ENCODE data around the gene ENG.

The ENG gene

GRCh38 chr9:127769101-127769500 lies 85.4 kb downstream of the ENG start:
- ChIA-PET CTCF (interaction anchor here (1.2 to 7.6 kb wide), 5 partner anchors 10 to 152 kb away, joined by 3 to 41 read pairs (median 8); partner anchors contain the start of genes CDK9 and TOR2A), POLR2A (interaction anchor here (0.6 kb wide), 1 partner anchor 157 kb away, joined by 3 read pairs; no protein-coding TSS in a partner anchor)
- no peak for DNase-seq (ENCODE audit: extremely low spot score)
- TF ChIP-seq CTCF (IDR thresholded peaks at IDR 0.05; ENCODE audit: control extremely low read depth, extremely low read depth, low read depth, missing control alignments) = no peak

- ChIA-PET CTCF (interaction anchor here (1.2 to 7.6 kb wide), 4 partner anchors 15 to 152 kb away, joined by 3 to 41 read pairs (median 12); partner anchors contain the start of genes CDK9 and TOR2A), POLR2A (interaction anchor here (0.6 kb wide), 1 partner anchor 157 kb away, joined by 3 read pairs; no protein-coding TSS in a partner anchor)
- TF ChIP-seq CTCF (IDR thresholded peaks at IDR 0.05; ENCODE audit: control extremely low read depth, extremely low read depth, low read depth, missing control alignments) = no peak
- DNase-seq (ENCODE audit: extremely low spot score) = no peak
Observed at GRCh38 chr9:127768698-127769097, 85.8 kb downstream of the ENG start.

GRCh38 chr9:127767909-127768331 lies 86.5 kb downstream of the ENG start:
- no peak for TF ChIP-seq CTCF (IDR thresholded peaks at IDR 0.05; ENCODE audit: control extremely low read depth, extremely low read depth, low read depth, missing control alignments)
- ChIA-PET CTCF (interaction anchor here (1.3 to 7.6 kb wide), 6 partner anchors 12 to 153 kb away, joined by 3 to 46 read pairs (median 12); partner anchors contain the start of genes CDK9 and TOR2A), POLR2A (no interaction called here)
- no peak for DNase-seq (ENCODE audit: extremely low spot score)

- no peak for DNase-seq (ENCODE audit: extremely low spot score)
- ChIA-PET POLR2A (interaction anchor here (0.6 kb wide), 1 partner anchor 60 kb away, joined by 3 read pairs; no protein-coding TSS in a partner anchor), CTCF (interaction anchor here (1.3 to 7.6 kb wide), 5 partner anchors 12 to 154 kb away, joined by 3 to 46 read pairs (median 13); partner anchors contain the start of genes CDK9 and TOR2A)
- TF ChIP-seq CTCF (IDR thresholded peaks at IDR 0.05; ENCODE audit: control extremely low read depth, extremely low read depth, low read depth, missing control alignments) = no peak
Observed at GRCh38 chr9:127767410-127767809, 87.0 kb downstream of the ENG start.

GRCh38 chr9:127765418-127765817 lies 89.0 kb downstream of the ENG start:
- ChIA-PET CTCF (interaction anchor here (0.9 to 6.0 kb wide), 10 partner anchors 10 to 270 kb away, joined by 3 to 46 read pairs (median 5); partner anchors contain the start of genes CDK9 and TOR2A), POLR2A (interaction anchor here (0.6 kb wide), 1 partner anchor 30 kb away, joined by 3 read pairs; the partner anchor contains the start of gene TOR2A)
- DNase-seq (ENCODE audit: extremely low spot score) = no peak
- no peak for TF ChIP-seq CTCF (IDR thresholded peaks at IDR 0.05; ENCODE audit: control extremely low read depth, extremely low read depth, low read depth, missing control alignments)
